ENCODE data around the gene TECR.
A peak's percentile ranks its signal among the peaks of the same experiment; 100 is the strongest.

TECR gene

DNA sequence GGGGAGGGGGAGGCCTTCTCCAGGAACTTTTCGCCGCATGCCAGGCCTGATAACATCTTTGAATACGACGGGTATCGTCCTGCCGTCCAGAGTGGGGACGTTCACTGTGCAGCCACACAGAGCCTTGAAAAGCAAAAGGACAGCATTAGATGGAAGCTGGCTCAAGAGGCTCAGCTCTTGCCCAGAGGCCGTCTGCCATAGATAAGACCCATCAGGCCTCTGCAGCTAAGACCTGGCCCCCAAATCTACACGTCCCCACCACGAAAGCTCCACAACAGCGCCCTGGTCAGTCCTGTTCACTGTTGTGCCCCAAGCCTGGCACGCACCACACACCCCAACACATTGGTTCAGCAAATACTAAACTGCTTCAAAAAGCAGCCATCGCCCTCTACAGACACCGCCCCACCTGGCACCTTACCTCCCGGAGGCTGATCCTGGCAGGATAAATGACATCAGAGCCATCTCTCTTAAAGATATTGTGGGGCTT lies 13.3 kb upstream of the TECR start:
- peak overlapping the region; percentile 100 for H3K4me2 ChIP-seq (ENCODE audit: low read depth, low read length)
- TF ChIP-seq EZH2phosphoT487 (IDR thresholded peaks at IDR 0.05; ENCODE audit: low read length) (no peak), EZH2 (optimal IDR thresholded peaks at IDR 0.05; ENCODE audit: low read depth, low read length) (no peak)
- TF ChIP-seq, protein P1, sequence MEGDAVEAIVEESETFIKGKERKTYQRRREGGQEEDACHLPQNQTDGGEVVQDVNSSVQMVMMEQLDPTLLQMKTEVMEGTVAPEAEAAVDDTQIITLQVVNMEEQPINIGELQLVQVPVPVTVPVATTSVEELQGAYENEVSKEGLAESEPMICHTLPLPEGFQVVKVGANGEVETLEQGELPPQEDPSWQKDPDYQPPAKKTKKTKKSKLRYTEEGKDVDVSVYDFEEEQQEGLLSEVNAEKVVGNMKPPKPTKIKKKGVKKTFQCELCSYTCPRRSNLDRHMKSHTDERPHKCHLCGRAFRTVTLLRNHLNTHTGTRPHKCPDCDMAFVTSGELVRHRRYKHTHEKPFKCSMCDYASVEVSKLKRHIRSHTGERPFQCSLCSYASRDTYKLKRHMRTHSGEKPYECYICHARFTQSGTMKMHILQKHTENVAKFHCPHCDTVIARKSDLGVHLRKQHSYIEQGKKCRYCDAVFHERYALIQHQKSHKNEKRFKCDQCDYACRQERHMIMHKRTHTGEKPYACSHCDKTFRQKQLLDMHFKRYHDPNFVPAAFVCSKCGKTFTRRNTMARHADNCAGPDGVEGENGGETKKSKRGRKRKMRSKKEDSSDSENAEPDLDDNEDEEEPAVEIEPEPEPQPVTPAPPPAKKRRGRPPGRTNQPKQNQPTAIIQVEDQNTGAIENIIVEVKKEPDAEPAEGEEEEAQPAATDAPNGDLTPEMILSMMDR (IDR thresholded peaks at IDR 0.05; ENCODE audit: low read length), result no peak
- H4K20me1 ChIP-seq (ENCODE audit: insufficient read depth, low read length), result peaks cover 19% of the 10 kb centered on the region
- peak overlapping the region; percentile 97; the same call in 1 of the 2 replicates for H3K4me3 ChIP-seq (ENCODE audit: low read length)
- H3K27ac ChIP-seq (ENCODE audit: low read length), result no peak overlapping the region
- H2AFZ ChIP-seq (ENCODE audit: low read length), result no peak overlapping the region
- H3K9ac ChIP-seq (ENCODE audit: low read length), result no peak overlapping the region
- DNase-seq, result no peak
- H3F3A ChIP-seq (ENCODE audit: insufficient read depth, low read length), result peaks cover 32% of the 10 kb centered on the region
- peaks cover 38% of the 10 kb centered on the region for H3K79me2 ChIP-seq (ENCODE audit: low read length)
- H3K36me3 ChIP-seq (replicated peaks; ENCODE audit: insufficient read depth, low read length), result peaks cover 23% of the 10 kb centered on the region
- H3K9me3 ChIP-seq (replicated peaks; ENCODE audit: insufficient read depth, low read length), result no peaks in the 10 kb centered on the region
- H3K4me1 ChIP-seq (ENCODE audit: low read length), result peaks cover 16% of the 10 kb centered on the region
- no peaks in the 10 kb centered on the region for H3K27me3 ChIP-seq (replicated peaks; ENCODE audit: insufficient read depth, low read length)
- H3K9me2 ChIP-seq (replicated peaks; ENCODE audit: insufficient read depth, low read length), result no peaks in the 10 kb centered on the region

DNA sequence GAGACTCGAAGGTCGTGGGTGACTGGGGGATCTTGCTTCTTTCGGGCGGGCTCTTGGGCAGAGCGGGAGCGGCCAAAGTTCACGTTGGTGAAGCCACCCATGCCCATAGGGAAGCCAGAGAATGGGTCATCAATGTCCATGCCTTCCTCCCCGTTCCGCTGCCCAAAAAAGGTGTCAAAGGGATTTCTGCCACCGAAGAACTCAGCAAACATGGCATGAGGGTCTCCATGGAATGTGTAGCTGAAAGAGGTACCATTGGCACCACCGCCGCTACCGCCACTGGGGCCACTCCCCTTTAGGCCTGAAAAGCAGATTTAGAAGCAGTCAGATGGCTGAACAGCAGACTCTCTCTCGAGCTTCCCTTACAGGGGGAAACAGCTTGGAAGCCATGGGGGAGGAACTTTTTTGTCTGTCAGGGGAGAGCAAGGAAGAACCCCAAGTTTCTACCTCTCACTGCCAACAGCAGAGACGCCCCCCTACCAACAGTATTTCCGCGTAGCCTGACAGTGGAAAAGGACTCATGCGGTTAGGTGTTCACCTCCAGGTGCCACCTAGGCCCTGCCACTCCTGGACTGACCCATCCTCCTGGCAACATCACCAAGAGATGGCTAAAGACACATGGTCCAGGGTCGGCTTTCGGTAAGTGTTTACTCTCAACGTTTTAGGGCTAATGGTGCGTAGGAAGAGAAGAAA lies 12.5 kb upstream of the TECR start:
- Histone ChIP-seq H3K79me2 (ENCODE audit: low read length) (peaks cover 38% of the 10 kb centered on the region), H4K20me1 (ENCODE audit: insufficient read depth, low read length) (peaks cover 19% of the 10 kb centered on the region), H3K27me3 (replicated peaks; ENCODE audit: insufficient read depth, low read length) (no peaks in the 10 kb centered on the region), H3K4me3 (ENCODE audit: low read length) (peak overlapping the region; percentile 97), H3K9ac (ENCODE audit: low read length) (peak overlapping the region; percentile 96; the same call in 1 of the 2 replicates), H2AFZ (ENCODE audit: low read length) (no peak overlapping the region), H3K9me2 (replicated peaks; ENCODE audit: insufficient read depth, low read length) (no peaks in the 10 kb centered on the region), H3K9me3 (replicated peaks; ENCODE audit: insufficient read depth, low read length) (no peaks in the 10 kb centered on the region), H3K27ac (ENCODE audit: low read length) (peak overlapping the region; percentile 25; the same call in 1 of the 2 replicates), H3F3A (ENCODE audit: insufficient read depth, low read length) (peaks cover 32% of the 10 kb centered on the region), H3K36me3 (replicated peaks; ENCODE audit: insufficient read depth, low read length) (peaks cover 23% of the 10 kb centered on the region), H3K4me1 (ENCODE audit: low read length) (peaks cover 16% of the 10 kb centered on the region), H3K4me2 (ENCODE audit: low read depth, low read length) (peak overlapping the region; percentile 100)
- DNase-seq, result no peak
- TF ChIP-seq EZH2phosphoT487 (IDR thresholded peaks at IDR 0.05; ENCODE audit: low read length), result no peak
- TF ChIP-seq EZH2 (optimal IDR thresholded peaks at IDR 0.05; ENCODE audit: low read depth, low read length), result no peak
- TF ChIP-seq, protein P1 (IDR thresholded peaks at IDR 0.05; ENCODE audit: low read length), result no peak

DNA sequence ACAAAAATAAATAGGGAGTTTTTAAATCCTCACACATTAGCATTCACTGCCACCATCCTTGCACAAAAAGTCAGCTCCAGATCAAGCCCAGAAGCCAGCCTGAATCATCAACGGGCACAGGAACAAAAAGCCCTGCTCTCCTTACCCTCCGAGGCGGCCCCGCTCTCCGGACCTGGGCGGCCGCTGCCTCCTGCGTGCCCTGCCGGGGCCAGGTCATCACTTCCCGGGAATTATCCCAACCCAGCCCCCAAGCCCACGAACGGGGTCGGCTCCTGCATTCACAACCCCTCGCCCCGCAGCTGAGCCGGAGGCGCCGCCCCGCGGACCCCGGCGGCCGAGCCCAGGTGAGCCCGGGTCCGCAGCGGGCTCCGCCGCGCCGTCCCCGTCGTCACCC lies 12.0 kb upstream of the TECR start:
- Histone ChIP-seq H3K9ac (ENCODE audit: low read length) (peak overlapping the region; percentile 96; the same call in 1 of the 2 replicates), H3K4me3 (ENCODE audit: low read length) (peak overlapping the region; percentile 97), H3K27ac (ENCODE audit: low read length) (peak overlapping the region; percentile 25; the same call in 1 of the 2 replicates), H3K79me2 (ENCODE audit: low read length) (peaks cover 38% of the 10 kb centered on the region), H3K27me3 (replicated peaks; ENCODE audit: insufficient read depth, low read length) (no peaks in the 10 kb centered on the region), H3F3A (ENCODE audit: insufficient read depth, low read length) (peaks cover 32% of the 10 kb centered on the region), H3K4me2 (ENCODE audit: low read depth, low read length) (peak overlapping the region; percentile 100), H3K9me3 (replicated peaks; ENCODE audit: insufficient read depth, low read length) (no peaks in the 10 kb centered on the region), H3K9me2 (replicated peaks; ENCODE audit: insufficient read depth, low read length) (no peaks in the 10 kb centered on the region), H3K36me3 (replicated peaks; ENCODE audit: insufficient read depth, low read length) (peaks cover 23% of the 10 kb centered on the region), H4K20me1 (ENCODE audit: insufficient read depth, low read length) (peaks cover 19% of the 10 kb centered on the region), H2AFZ (ENCODE audit: low read length) (no peak overlapping the region), H3K4me1 (ENCODE audit: low read length) (peaks cover 16% of the 10 kb centered on the region)
- DNase-seq, result no peak
- TF ChIP-seq EZH2phosphoT487 (IDR thresholded peaks at IDR 0.05; ENCODE audit: low read length) (no peak), EZH2 (optimal IDR thresholded peaks at IDR 0.05; ENCODE audit: low read depth, low read length) (no peak)
- TF ChIP-seq, protein P1 (IDR thresholded peaks at IDR 0.05; ENCODE audit: low read length), result no peak

All from MM.1S (cell line).